Measurements from ENCODE around the gene FNDC7.

Gene FNDC7

DNA sequence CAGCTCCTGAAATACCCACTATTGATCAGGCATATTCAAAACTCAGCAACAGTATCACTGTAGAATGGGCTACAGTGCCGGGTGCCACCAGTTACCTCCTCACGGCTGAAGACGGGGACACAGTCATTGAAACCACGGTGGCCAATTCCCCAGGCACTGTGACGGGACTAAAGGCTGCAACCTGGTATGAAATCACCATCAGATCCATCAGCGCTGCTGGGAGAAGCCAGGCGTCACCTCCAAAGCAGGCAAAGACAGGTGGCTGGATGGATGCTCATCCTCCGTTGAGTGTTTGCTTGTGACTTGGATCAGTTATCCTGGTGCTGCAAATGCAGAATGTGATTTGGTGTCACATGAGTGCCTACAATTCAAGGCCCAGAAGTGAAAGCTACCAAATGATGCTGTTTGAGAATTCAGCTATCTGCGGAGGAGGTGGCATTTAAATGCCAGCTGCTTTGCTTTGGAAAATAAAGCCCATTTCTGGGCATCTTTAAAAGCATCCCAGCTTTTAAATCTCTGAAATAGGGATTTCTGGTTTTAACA is 5.1 kb downstream of the FNDC7 start:
- no peak for TF ChIP-seq CREB1 (IDR thresholded peaks at IDR 0.05; ENCODE audit: low read depth)
- no peak for TF ChIP-seq EP300 (IDR thresholded peaks at IDR 0.05; ENCODE audit: borderline replicate concordance)
- TF ChIP-seq CEBPB (IDR thresholded peaks at IDR 0.05): no peak
- TF ChIP-seq FOXM1 (IDR thresholded peaks at IDR 0.05; ENCODE audit: borderline replicate concordance, low read depth): no peak
- TF ChIP-seq, protein P1, sequence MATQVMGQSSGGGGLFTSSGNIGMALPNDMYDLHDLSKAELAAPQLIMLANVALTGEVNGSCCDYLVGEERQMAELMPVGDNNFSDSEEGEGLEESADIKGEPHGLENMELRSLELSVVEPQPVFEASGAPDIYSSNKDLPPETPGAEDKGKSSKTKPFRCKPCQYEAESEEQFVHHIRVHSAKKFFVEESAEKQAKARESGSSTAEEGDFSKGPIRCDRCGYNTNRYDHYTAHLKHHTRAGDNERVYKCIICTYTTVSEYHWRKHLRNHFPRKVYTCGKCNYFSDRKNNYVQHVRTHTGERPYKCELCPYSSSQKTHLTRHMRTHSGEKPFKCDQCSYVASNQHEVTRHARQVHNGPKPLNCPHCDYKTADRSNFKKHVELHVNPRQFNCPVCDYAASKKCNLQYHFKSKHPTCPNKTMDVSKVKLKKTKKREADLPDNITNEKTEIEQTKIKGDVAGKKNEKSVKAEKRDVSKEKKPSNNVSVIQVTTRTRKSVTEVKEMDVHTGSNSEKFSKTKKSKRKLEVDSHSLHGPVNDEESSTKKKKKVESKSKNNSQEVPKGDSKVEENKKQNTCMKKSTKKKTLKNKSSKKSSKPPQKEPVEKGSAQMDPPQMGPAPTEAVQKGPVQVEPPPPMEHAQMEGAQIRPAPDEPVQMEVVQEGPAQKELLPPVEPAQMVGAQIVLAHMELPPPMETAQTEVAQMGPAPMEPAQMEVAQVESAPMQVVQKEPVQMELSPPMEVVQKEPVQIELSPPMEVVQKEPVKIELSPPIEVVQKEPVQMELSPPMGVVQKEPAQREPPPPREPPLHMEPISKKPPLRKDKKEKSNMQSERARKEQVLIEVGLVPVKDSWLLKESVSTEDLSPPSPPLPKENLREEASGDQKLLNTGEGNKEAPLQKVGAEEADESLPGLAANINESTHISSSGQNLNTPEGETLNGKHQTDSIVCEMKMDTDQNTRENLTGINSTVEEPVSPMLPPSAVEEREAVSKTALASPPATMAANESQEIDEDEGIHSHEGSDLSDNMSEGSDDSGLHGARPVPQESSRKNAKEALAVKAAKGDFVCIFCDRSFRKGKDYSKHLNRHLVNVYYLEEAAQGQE (IDR thresholded peaks at IDR 0.05; ENCODE audit: low read depth): no peak
- TF ChIP-seq, protein P2, sequence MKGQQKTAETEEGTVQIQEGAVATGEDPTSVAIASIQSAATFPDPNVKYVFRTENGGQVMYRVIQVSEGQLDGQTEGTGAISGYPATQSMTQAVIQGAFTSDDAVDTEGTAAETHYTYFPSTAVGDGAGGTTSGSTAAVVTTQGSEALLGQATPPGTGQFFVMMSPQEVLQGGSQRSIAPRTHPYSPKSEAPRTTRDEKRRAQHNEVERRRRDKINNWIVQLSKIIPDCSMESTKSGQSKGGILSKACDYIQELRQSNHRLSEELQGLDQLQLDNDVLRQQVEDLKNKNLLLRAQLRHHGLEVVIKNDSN (IDR thresholded peaks at IDR 0.05): no peak
- no peak for TF ChIP-seq TCF12 (IDR thresholded peaks at IDR 0.05; ENCODE audit: low read depth)

DNA sequence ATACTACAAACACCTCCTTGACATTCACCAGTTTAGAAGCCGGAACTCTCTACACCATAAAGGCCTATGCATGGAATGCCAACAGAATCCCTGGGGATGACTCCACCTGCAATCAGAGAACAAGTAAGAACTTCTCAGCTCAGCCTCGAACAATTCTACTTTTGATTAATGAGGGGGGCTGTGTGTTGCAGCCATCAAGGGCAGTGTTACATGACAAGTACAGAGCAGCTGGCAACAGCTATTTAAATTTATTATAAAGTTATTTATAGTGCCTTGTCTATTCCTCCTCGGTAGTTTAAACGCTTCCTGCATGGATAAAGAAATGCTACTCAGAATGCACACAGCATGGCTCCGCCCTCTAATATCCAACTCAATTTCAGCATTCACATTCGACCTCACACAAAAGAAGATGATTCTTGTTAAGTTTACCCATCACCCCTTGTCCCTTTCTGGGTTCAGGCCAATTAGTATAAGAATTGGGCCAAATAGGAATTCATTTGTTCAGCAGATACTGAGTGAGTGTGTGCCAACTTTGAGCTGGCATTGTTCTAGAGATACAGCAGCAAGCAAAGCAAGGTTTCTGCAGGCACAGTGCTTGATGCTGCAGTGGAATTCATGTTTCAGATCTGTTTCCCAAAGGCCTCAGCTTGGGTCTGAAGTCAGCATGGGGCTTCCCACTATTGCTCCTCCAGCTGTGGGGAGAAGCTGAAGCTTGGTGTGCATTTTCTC is 6.4 kb downstream of the FNDC7 start:
- no peak for TF ChIP-seq YY1 (IDR thresholded peaks at IDR 0.05; ENCODE audit: low read depth)
- TF ChIP-seq NFIC (IDR thresholded peaks at IDR 0.05): no peak
- TF ChIP-seq ZBTB7A (IDR thresholded peaks at IDR 0.05; ENCODE audit: low read depth): no peak
- TF ChIP-seq, protein P3, sequence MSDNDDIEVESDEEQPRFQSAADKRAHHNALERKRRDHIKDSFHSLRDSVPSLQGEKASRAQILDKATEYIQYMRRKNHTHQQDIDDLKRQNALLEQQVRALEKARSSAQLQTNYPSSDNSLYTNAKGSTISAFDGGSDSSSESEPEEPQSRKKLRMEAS (IDR thresholded peaks at IDR 0.05): no peak
- TF ChIP-seq, protein P2 (IDR thresholded peaks at IDR 0.05): no peak
- TF ChIP-seq, protein P1 (IDR thresholded peaks at IDR 0.05; ENCODE audit: low read depth): no peak
- no peak for TF ChIP-seq FOXM1 (IDR thresholded peaks at IDR 0.05; ENCODE audit: borderline replicate concordance, low read depth)

DNA sequence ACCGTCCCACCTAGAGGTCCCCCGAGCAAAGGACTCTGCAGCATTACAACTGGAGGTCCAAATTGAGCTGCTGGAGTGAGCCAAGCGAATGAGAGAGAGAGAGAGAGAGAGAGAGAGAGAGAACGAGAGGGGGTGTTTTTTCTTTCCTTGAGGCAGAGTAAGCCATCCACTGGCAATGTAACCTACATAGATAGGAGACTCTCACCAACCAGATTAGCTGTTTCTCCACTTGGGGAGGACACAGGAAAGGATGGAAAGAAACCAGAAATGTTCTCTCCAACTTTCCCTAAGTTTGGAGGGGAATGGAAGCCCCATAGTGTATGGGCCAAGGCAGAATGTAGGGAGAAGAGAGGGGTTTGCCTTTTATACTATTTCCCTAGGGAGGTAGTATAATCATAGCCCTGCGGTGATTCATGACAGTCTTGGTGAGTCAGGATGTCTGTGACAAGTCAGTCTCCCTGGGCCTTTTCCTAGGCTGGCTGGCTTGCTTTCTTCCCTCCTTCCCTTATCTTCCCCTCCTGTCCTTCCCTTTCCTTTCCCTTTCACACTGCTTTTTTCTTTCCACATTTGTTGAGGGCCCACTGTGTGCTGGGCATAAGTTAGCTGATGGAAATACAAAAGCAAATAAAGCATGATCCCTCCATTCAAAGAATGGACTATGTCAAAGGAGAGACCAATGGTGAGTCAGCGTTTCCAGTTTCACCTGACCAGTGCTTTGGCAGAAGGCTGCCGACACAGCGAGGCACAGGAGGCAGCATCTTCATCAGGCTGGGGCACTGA is 7.1 kb downstream of the FNDC7 start:
- TF ChIP-seq FOXM1 (IDR thresholded peaks at IDR 0.05; ENCODE audit: borderline replicate concordance, low read depth) (no peak), RAD21 (IDR thresholded peaks at IDR 0.05; ENCODE audit: low read depth) (no peak), YY1 (IDR thresholded peaks at IDR 0.05; ENCODE audit: low read depth) (no peak), CREB1 (IDR thresholded peaks at IDR 0.05; ENCODE audit: low read depth) (no peak), TCF12 (IDR thresholded peaks at IDR 0.05; ENCODE audit: low read depth) (no peak), TAF1 (IDR thresholded peaks at IDR 0.05; ENCODE audit: low read depth) (no peak), NFIC (IDR thresholded peaks at IDR 0.05) (no peak)
- TF ChIP-seq, protein P1 (IDR thresholded peaks at IDR 0.05; ENCODE audit: low read depth): no peak
- TF ChIP-seq, protein P2 (IDR thresholded peaks at IDR 0.05): no peak
- TF ChIP-seq, protein P3 (IDR thresholded peaks at IDR 0.05): no peak

DNA sequence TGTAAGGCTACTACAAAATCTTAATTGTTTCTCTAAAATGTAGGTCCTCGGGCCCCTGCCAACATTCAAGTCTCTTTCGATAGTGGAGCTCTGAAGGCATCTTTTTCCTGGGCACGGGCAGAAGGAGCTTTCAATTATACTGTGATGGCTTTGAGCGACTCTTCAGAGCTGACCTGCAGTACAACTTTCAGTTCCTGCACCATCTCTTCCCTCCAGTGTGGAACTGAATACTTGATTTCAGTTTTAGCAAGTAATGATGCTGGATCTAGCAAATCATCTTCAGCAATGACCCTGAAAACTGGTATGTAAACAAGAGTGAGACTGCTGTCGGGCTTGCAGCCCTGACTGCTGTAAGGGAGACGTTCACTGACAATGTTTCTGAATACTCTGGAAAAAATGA is 9.6 kb downstream of the FNDC7 start:
- TF ChIP-seq CEBPB (IDR thresholded peaks at IDR 0.05) (no peak), RAD21 (IDR thresholded peaks at IDR 0.05; ENCODE audit: low read depth) (no peak), ZBTB7A (IDR thresholded peaks at IDR 0.05; ENCODE audit: low read depth) (no peak), EP300 (IDR thresholded peaks at IDR 0.05; ENCODE audit: borderline replicate concordance) (no peak)
- TF ChIP-seq, protein P3 (IDR thresholded peaks at IDR 0.05): no peak

All from Ishikawa (cell line).